Neural cell (in vitro differentiated cells): ENCODE results near the gene PRKAG2. TPM values are rescaled to one million over a fixed set of nuclear protein-coding genes. Genes with fewer than 3 reads are reported as not detected.

Experiments
- H2AFZ ChIP-seq: fragments of 200-600, 300-800 bp; sonication (generic), shearing (Covaris generic); 2 replicates; pipeline ENCODE4 v1.6.0; 2014; ENCODE audit warnings: low read depth, mild to moderate bottlenecking, antibody characterized with exemption, low read length, moderate library complexity
- H3F3A ChIP-seq: fragments of 200-600 bp; shearing (Covaris generic); 2 replicates; pipeline ENCODE4 v1.6.1; 2016; ENCODE audit warnings: mild to moderate bottlenecking, moderate library complexity, mixed read lengths, antibody characterized with exemption, low read length; ENCODE audit not compliant: insufficient read depth, poor library complexity, severe bottlenecking
- H3K27ac ChIP-seq: fragments of 200-600, 300-800 bp; sonication (generic), shearing (Covaris generic); 2 replicates; pipeline ENCODE4 v1.5.1; 2014; ENCODE audit warnings: mild to moderate bottlenecking, low read length, moderate library complexity
- H3K27me3 ChIP-seq: fragments of 300-800, 200-600 bp; sonication (generic), shearing (Covaris generic); 2 replicates; pipeline ENCODE4 v1.6.0; 2014; ENCODE audit warnings: mild to moderate bottlenecking, low read depth, low read length, moderate library complexity; ENCODE audit not compliant: insufficient read depth
- H3K36me3 ChIP-seq: fragments of 300-800, 200-600 bp; sonication (generic), shearing (Covaris generic); 2 replicates; pipeline ENCODE4 v1.5.1; 2014; ENCODE audit warnings: mild to moderate bottlenecking, antibody characterized with exemption, low read length, moderate library complexity; ENCODE audit not compliant: insufficient read depth
- H3K4me2 ChIP-seq: fragments of 300-800, 200-600 bp; sonication (generic), shearing (Covaris generic); 2 replicates; pipeline ENCODE4 v1.6.0; 2014; ENCODE audit warnings: mild to moderate bottlenecking, low read length
- H3K4me3 ChIP-seq: fragments of 300-800, 200-600 bp; sonication (generic), shearing (Covaris generic); 2 replicates; pipeline ENCODE4 v1.5.1; 2014; ENCODE audit warnings: mild to moderate bottlenecking, low read length, moderate library complexity
- H3K79me2 ChIP-seq: fragments of 200-600 bp; shearing (Covaris generic); replicated peaks from 2 replicates; pipeline ENCODE4 v1.6.0; 2014; ENCODE audit warnings: mild to moderate bottlenecking, low read length, moderate library complexity; ENCODE audit not compliant: insufficient read depth
- H3K9ac ChIP-seq: fragments of 300-800, 200-600 bp; sonication (generic), shearing (Covaris generic); 2 replicates; pipeline ENCODE4 v1.6.1; 2016; ENCODE audit warnings: mild to moderate bottlenecking, low read length, mixed read lengths
- H3K9me2 ChIP-seq: fragments of 200-600 bp; shearing (Covaris generic); 2 replicates; pipeline ENCODE4 v1.6.1; 2016; ENCODE audit warnings: mild to moderate bottlenecking, low read length, mixed read lengths; ENCODE audit not compliant: insufficient read depth
- H3K9me3 ChIP-seq: fragments of 200-600, 300-800 bp; sonication (generic), shearing (Covaris generic); 2 replicates; pipeline ENCODE4 v1.6.1; 2016; ENCODE audit warnings: mild to moderate bottlenecking, mixed run types, low read length, moderate library complexity, mixed read lengths
- H4K20me1 ChIP-seq: fragments of 200-600 bp; shearing (Covaris generic); 2 replicates; pipeline ENCODE4 v1.6.1; 2016; ENCODE audit warnings: mild to moderate bottlenecking, mixed run types; ENCODE audit not compliant: insufficient read depth
- CTCF ChIP-seq: fragments of 450-650 bp; IDR thresholded peaks from 2 replicates; pipeline ENCODE4 v1.5.1; 2014; ENCODE audit warnings: antibody characterized with exemption, mild to moderate bottlenecking, moderate library complexity; ENCODE audit not compliant: poor library complexity, severe bottlenecking
- EP300 ChIP-seq: fragments of 450-650 bp; conservative IDR thresholded peaks from 2 replicates; pipeline ENCODE4 v1.6.1; 2014; ENCODE audit warnings: antibody characterized with exemption, mild to moderate bottlenecking, moderate library complexity; ENCODE audit not compliant: poor library complexity, severe bottlenecking
- EZH2 ChIP-seq: fragments of 200-600, 300-800 bp; shearing (Covaris generic), sonication (generic); IDR thresholded peaks from 2 replicates; pipeline ENCODE4 v1.6.1; 2014; ENCODE audit warnings: antibody characterized with exemption, low read length, borderline replicate concordance, mild to moderate bottlenecking; ENCODE audit not compliant: insufficient read depth, poor library complexity, severe bottlenecking
- MXI1 ChIP-seq: fragments of 450-650 bp; conservative IDR thresholded peaks from 2 replicates; pipeline ENCODE4 v1.6.1; 2014; ENCODE audit warnings: antibody characterized with exemption, mild to moderate bottlenecking; ENCODE audit not compliant: poor library complexity, severe bottlenecking
- POLR2AphosphoS5 ChIP-seq: IDR thresholded peaks from 2 replicates; pipeline ENCODE4 v1.6.1; 2012
- RAD21 ChIP-seq: fragments of 450-650 bp; conservative IDR thresholded peaks from 2 replicates; pipeline ENCODE4 v1.6.1; 2014; ENCODE audit warnings: antibody characterized with exemption, mild to moderate bottlenecking, moderate library complexity
- REST ChIP-seq: IDR thresholded peaks from 2 replicates; pipeline ENCODE4 v1.6.1; 2012; ENCODE audit warnings: borderline replicate concordance
- SMC3 ChIP-seq: fragments of 450-650 bp; conservative IDR thresholded peaks from 2 replicates; pipeline ENCODE4 v1.6.1; 2014; ENCODE audit warnings: antibody characterized with exemption, mild to moderate bottlenecking, moderate library complexity; ENCODE audit not compliant: poor library complexity
- TAF1 ChIP-seq: IDR thresholded peaks from 2 replicates; pipeline ENCODE4 v1.6.1; 2012; ENCODE audit warnings: low read depth
- polyA plus RNA-seq: library from polyadenylated mRNA; depleted of rRNA; stranded (reverse); fragments of >200 nt; gene quantifications from 2 replicates; pipeline ENCODE4 v1.2.3, GENCODE V29; 2014

The PRKAG2 gene
- polyA plus RNA-seq, 1 donor from 2014 or later: 22.9 TPM

DNA sequence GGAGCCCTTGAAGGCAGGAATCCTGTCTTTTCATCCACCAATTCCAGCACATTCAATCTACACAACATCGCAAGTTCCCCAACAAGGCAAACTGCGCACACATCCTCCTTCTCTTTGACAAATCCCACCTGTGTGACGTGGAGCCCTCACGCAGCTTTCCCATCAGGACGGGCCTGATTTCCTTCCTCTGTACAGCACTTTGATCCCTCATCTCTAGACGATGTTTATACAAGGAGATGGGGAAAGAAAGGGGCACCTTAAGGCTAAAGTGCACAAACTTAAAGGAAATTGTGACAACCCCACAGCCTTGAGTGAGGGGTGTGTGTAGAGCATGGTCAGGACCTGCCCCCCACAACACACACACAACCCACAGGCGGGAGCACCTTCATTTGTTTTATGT lies 97.2 kb downstream of the PRKAG2 start:
- Histone ChIP-seq H3K27me3 (peaks cover 8% of the 10 kb centered on the region), H3K9me2 (no peaks in the 10 kb centered on the region), H3K9me3 (no peaks in the 10 kb centered on the region), H3K79me2 (no peaks in the 10 kb centered on the region), H3K36me3 (no peaks in the 10 kb centered on the region), H3F3A (no peaks in the 10 kb centered on the region), H3K27ac (no peak overlapping the region), H3K9ac (no peak overlapping the region), H4K20me1 (no peaks in the 10 kb centered on the region), H2AFZ (no peak overlapping the region), H3K4me2 (no peak overlapping the region), H3K4me3 (no peak overlapping the region)
- no peak for TF ChIP-seq RAD21
- TF ChIP-seq CTCF: no peak
- no peak for TF ChIP-seq TAF1
- TF ChIP-seq SMC3: no peak

- no peak overlapping the region for H3K27ac ChIP-seq
- no peaks in the 10 kb centered on the region for H3K36me3 ChIP-seq
- TF ChIP-seq REST (no peak), MXI1 (no peak), EP300 (no peak), TAF1 (no peak), POLR2AphosphoS5 (no peak), EZH2 (no peak), CTCF (no peak), SMC3 (no peak), RAD21 (no peak)
Observed at GRCh38 chr7:151779255-151779654, 97.7 kb downstream of the PRKAG2 start.

More at GRCh38 chr7:151779255-151779654, 97.7 kb downstream of the PRKAG2 start:
- Histone ChIP-seq H3F3A (no peaks in the 10 kb centered on the region), H3K27me3 (peaks cover 8% of the 10 kb centered on the region), H3K9me3 (no peaks in the 10 kb centered on the region), H3K9me2 (no peaks in the 10 kb centered on the region), H3K4me3 (no peak overlapping the region), H3K4me2 (no peak overlapping the region), H2AFZ (no peak overlapping the region), H3K79me2 (no peaks in the 10 kb centered on the region), H4K20me1 (no peaks in the 10 kb centered on the region), H3K9ac (no peak overlapping the region)
